Amniotic epithelial cell (primary cell): ENCODE data around the gene ZDBF2.
"Not testable (repeated sequence)": the region's sequence is repeated elsewhere in the genome, so short reads cannot be mapped to it uniquely, and the experiment has no call there.

Experiments
- DNase-seq: peaks from one replicate; pipeline ENCODE4 v3.0.0-alpha.2; 2010; ENCODE audit warnings: low read depth

The ZDBF2 gene

GRCh38 chr2:206323486-206323885 is 49.0 kb downstream of the ZDBF2 start:
- no peak for DNase-seq

DNA sequence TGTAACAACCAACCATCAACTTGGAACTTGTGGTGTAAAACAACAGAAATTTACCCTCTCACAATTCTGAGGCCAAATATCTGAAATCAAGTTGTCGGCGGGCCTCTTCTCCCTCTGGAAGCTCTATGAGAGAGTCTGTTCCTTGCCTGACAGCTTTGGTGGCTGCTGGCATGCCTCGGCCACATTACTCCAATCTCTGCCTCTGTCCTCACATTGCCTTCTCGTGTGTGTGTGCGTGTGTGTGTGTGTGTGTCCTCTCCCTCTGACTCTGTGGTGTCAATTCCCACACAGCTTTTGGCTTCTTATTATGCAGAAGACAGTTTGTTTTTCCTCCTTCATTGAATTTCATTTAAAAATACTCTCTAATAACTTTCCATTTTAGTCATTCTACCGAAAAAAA is 50.4 kb downstream of the ZDBF2 start:
- no peak for DNase-seq

DNA sequence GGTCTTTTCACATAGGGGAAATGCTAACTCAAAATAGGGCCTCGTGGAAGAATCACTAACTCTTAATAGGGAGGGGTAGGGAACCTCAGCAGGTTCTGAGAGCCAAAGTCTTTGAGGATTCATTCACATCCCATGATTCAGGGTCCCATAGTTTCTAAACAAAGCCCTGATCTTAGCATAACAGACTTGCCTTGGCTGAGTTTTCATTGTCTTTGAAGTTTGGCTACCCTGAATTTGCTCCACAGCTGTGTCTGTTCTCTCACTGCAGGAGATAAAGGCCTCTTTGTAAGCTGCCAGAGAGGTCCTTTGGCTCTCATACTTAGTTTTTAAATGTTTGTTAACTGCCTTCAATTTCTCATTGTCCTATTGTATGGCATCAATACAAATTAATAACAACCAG is 54.5 kb downstream of the ZDBF2 start:
- no peak for DNase-seq

DNA sequence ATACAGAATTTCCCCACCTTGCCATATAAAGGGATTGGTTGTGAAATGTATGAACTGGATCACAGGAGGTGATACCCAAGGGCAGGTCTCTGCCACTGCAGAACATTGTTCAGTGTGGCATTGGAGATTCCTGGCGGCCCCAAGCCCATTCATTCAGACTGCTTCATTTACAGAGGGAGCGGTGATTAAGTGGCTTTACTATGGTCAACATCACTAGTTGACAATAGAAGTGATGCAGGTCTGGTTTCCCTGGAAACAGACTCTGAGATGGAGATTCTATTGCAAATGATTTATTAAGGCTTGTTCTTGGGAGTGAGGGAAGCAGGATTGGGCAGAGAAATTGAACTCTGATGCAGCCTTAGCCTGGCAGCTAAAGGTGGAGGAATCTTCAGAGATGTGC is 62.4 kb downstream of the ZDBF2 start:
- DNase-seq, result no peak

DNA sequence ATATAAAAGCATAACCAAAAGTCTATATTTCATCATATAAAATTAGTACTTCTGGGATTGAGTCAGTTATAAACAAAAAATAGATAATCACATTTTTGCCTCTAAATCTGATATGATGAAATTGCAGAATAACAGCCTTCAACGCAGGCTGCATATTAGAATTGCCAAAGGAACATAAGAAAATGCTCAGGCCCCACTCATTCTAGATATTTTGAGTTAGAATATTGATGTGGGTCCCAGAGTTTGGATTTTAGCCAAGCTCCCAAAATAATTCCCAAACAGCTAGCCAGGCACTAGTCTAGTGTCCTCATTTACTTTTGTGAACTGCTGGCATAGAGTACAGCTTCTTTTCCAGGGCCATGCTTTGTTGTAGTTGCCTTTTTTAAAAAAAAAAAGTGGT is 63.5 kb downstream of the ZDBF2 start:
- no peak for DNase-seq

- DNase-seq, result no peak
Observed at GRCh38 chr2:206341396-206341795, 66.9 kb downstream of the ZDBF2 start.

DNA sequence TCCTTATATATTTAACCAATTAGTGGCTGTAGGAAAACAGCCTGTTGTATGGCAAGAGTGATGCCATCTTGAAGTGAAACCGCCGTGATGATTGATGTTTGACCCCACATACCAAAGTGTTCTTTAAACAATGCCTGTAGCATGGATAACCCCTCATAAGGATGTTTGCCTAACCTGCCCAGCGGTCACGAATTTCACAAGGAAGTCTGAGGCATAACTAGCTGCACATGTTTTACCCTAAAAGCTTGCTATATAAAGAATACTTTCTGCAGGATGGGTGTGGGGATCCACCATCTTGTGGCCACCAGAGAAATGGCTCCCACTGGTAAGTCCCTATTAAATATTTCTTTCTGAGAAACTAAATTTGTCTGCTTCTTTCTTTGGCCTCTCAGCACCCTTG is 68.7 kb downstream of the ZDBF2 start:
- no peak for DNase-seq

DNA sequence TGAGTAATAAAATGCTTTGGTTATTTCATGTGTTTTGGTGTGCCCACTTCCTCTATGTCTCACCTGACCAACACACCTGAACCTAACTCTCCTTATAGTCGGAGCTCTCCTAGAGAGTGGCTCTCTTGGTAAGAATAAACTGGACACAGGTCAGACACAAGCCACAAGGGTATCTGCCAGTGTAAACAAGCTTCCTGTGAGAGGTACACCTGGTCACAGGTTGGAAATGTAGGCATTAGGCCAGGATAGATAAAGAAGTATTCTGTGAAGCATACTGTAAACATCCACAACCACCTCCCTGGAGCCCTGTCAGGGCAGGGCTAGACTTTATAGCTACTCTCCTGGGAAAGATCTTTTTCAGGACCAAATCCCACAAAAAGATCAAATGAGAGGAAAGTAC is 69.4 kb downstream of the ZDBF2 start:
- DNase-seq, result no peak

DNA sequence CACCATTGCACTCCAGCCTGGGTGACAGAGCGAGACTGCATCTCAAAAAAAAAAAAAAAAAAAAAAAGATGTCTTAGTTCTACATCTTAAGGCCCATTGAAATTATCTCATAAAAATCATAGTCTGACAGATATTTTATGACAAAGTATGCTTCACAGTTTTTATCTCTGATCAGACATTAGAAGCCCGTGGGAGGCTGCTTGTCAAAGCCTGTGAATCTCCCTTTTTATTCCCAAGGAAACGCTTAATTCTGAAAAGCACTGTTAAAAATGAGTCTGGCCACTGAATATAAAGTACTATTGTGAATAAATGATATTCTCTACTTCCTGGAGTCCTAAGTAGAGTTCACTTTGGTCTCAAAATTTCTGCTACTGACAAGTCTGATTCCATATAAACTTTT is 71.1 kb downstream of the ZDBF2 start:
- DNase-seq, result no peak

DNA sequence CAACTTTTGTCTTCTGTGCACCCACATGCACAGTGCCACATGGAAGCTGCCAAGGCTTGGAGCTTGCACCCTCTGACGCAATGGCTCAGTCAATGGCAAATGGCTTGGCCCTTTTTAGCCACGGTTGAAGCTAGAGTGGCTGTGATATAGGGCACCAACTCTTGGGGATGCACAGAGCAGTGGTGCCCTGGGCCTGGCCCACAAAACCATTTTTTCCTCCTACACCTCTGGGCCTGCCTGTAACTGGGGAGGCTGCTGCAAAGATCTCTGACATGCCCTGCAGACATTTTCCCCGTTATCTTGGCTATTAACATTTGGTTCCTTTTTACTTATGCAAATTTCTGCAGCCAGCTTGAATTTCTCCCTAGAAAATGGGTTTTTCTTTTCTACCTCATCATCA is 74.9 kb downstream of the ZDBF2 start:
- no peak for DNase-seq

DNA sequence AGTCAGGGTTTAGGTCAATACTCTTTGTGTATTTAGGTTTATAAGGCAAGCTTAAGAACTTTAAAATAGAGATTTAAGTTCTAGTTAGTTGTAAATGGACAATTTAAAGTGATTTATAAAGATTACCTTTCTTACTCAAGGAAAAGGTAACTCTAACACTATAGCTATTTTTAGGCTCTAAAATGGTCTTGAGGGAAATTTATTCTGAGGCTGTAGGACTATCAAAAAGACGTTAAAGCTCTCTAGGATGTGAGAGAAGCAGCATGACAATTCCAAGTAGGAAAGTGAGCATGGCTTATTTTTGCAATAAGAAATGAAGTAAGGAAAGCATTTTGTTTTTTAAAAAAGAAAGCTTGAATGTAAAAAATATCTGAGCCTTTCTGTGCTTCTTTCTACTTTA is 78.1 kb downstream of the ZDBF2 start:
- no peak for DNase-seq

- DNase-seq, result no peak
Observed at GRCh38 chr2:206353685-206354084, 79.2 kb downstream of the ZDBF2 start.

- DNase-seq, result no peak
Observed at GRCh38 chr2:206354129-206354528, 79.7 kb downstream of the ZDBF2 start.

DNA sequence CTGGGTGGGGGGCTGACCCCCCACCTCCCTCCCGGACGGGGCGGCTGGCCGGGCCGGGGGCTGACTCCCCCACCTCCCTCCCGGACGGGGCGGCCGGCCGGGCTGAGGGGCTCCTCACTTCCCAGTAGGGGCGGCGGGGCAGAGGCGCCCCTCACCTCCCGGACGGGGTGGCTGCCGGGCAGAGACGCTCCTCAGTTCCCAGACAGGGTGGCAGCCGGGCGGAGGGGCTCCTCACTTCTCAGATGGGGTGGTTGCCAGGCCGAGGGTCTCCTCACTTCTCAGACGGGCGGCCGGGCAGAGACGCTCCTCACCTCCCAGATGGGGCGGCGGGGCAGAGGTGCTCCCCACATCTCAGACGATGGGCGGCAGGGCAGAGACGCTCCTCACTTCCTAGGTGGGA is 82.4 kb downstream of the ZDBF2 start:
- DNase-seq, result not testable (repeated sequence)

DNA sequence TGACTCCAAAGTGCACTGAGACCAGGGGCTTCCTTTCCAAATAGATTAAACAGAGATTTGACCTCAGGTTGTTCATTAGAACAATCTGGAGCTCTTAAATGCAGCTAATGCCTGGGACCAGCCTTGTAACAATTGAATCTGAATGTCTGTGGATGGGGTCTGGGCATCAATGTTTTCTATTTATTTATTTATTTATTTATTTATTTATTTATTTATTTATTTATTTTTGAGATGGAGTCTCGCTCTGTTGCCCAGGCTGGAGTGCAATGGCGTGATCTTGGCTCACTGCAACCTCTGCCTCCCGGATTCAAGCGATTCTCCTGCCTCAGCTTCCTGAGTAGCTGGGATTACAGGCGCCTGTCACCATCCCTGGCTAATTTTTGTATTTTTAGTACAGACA is 86.4 kb downstream of the ZDBF2 start:
- not testable (repeated sequence) for DNase-seq

GRCh38 chr2:206361407-206362045 is 87.1 kb downstream of the ZDBF2 start:
- no peak for DNase-seq
